Measurements from ENCODE around the gene MBD3L2B. TPM values are rescaled to one million over a fixed set of nuclear protein-coding genes. Genes with fewer than 3 reads are reported as not detected.
"Not testable (repeated sequence)": the region's sequence is repeated elsewhere in the genome, so short reads cannot be mapped to it uniquely, and the experiment has no call there.

Gene MBD3L2B
- not detected for total RNA-seq

GRCh38 chr19:7021331-7021730, at the start of gene MBD3L2B:
Gene MBD3L2B, minus strand, starts transcription at chr19:7021431. Its CDS starts 34 bp downstream, at chr19:7021397.
- DNase-seq; H3K4me1 ChIP-seq; H3K27me3 ChIP-seq; intact Hi-C loops (cut with DNase I); H3K4me3 ChIP-seq; H3K36me3 ChIP-seq (replicated peaks in 1 of 2; ENCODE audit: insufficient read depth in 1 of 2, low read depth in 2 of 2); ATAC-seq; H3K9me3 ChIP-seq; H3K27ac ChIP-seq: not testable (repeated sequence)
- WGBS, 2 donors = no CpG with 5 or more reads among the region's 6 CpGs

DNA sequence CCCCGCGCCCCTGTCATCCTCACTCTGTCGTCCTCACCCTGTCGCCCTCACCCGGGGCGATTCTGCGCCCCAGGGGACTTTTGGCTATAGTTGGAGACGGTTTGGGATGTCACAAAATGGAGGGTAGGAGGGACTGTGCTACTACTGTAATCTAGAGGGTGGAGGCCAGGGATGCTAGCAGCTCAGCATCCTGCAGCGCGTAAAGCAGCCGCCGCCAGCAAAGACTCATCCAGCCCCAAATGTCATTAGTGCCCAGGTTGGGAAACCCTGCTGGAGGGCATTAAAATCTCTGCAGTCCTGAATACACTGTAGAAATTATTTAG, 48.6 kb upstream of the MBD3L2B start:
- ATAC-seq = no peak
- peak overlapping the region; percentile 68 to 99 for H3K4me3 ChIP-seq
- WGBS, 2 donors = 1 to 8% methylated on average over 4 to 12 of the region's 12 CpGs
- no peak for DNase-seq
- H3K9me3 ChIP-seq = no peaks in the 10 kb centered on the region
- peaks cover 3 to 20% of the 10 kb centered on the region in 2 donors for H3K36me3 ChIP-seq (replicated peaks in 1 of 2; ENCODE audit: insufficient read depth in 1 of 2, low read depth in 2 of 2)
- TF ChIP-seq POLR2A (IDR thresholded peaks at IDR 0.05) (no peak), CTCF (IDR thresholded peaks at IDR 0.05) (no peak)
- intact Hi-C loops (cut with DNase I) = no loop called here
- peaks cover 12% of the 10 kb centered on the region for H3K4me1 ChIP-seq
- H3K27me3 ChIP-seq = no peaks in the 10 kb centered on the region
- H3K27ac ChIP-seq = peak overlapping the region; percentile 48 to 94 (median 71)

GRCh38 chr19:7069042-7069903, 48.0 kb upstream of the MBD3L2B start, which contains the start of gene ZNF557:
Gene ZNF557, plus strand, starts transcription at chr19:7069703. Its CDS starts 5,372 bp downstream, at chr19:7075075.
- Histone ChIP-seq H3K4me3 (peak within 1 kb of the TSS; percentile 68 to 99), H3K27ac (peak within 1 kb of the TSS; percentile 48 to 94 (median 71)), H3K9me3 (no peaks in the 10 kb centered on the region), H3K4me1 (peaks cover 12% of the 10 kb centered on the region), H3K36me3 (replicated peaks in 1 of 2; ENCODE audit: insufficient read depth in 1 of 2, low read depth in 2 of 2) (peaks cover 3 to 19% of the 10 kb centered on the region in 2 donors), H3K27me3 (no peaks in the 10 kb centered on the region)
- peak in 2 of 3 donors; percentile 72 to 74 for TF ChIP-seq POLR2A (IDR thresholded peaks at IDR 0.05)
- no peak for TF ChIP-seq CTCF (IDR thresholded peaks at IDR 0.05)
- 1% methylated on average over 26 to 56 of the region's 56 CpGs for WGBS, 2 donors
- peak; percentile 100 for ATAC-seq
- peak; percentile 99 to 100 (median 100) for DNase-seq
- intact Hi-C loops (cut with DNase I) = no loop called here

DNA sequence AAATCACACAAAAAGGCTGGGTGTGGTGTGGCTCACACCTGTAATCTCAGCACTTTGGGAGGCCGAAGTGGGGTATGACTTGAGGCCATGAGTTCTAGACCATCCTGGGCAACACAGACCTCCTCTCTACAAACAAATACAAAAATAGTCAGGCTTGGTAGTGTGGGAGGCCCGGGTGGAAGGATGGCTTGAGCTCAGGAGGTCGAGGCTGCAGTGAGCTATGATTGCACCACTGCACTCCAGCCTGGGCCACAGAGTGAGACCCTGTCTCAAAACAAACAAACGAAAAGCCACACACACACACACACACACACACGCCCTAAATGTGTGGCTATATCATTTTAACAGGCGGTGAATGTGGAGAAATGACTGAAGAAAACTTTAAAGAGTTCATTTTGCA, 47.4 kb upstream of the MBD3L2B start:
- WGBS, 2 donors = 72 to 91% methylated on average over 4 to 6 of the region's 6 CpGs

More for the DNA sequence above, 47.4 kb upstream of the MBD3L2B start:
- DNase-seq (no peak), ATAC-seq (no peak)
- H3K36me3 ChIP-seq (replicated peaks in 1 of 2; ENCODE audit: insufficient read depth in 1 of 2, low read depth in 2 of 2) = peaks cover 3 to 15% of the 10 kb centered on the region in 2 donors
- H3K27me3 ChIP-seq = no peaks in the 10 kb centered on the region
- H3K4me1 ChIP-seq = peaks cover 12% of the 10 kb centered on the region
- no peaks in the 10 kb centered on the region for H3K9me3 ChIP-seq
- intact Hi-C loops (cut with DNase I) = no loop called here
- H3K4me3 ChIP-seq = no peak overlapping the region
- peak overlapping the region; percentile 12 to 94 (median 67) for H3K27ac ChIP-seq
- TF ChIP-seq CTCF (IDR thresholded peaks at IDR 0.05) (no peak), POLR2A (IDR thresholded peaks at IDR 0.05) (no peak)

All from body of pancreas (tissue), 4 donors.